Gastroesophageal sphincter (tissue), 4 donors: ENCODE results near the gene UST. TPM values are rescaled to one million over a fixed set of nuclear protein-coding genes. Genes with fewer than 3 reads are reported as not detected.

ENCODE experiments used
- ATAC-seq: fragments of 150-250 bp; one replicate; pipeline ENCODE4 v1.9.1; 2016; ENCODE audit warnings: mild to moderate bottlenecking, moderate library complexity
- H3K27ac ChIP-seq, 4 donors: fragments of 200-600 bp; sonication (generic) in 3 of 4; 1 replicate in 3 of 4; 2 replicates in 1 of 4; pipeline ENCODE4 v1.5.1; 2016 to 2019
- H3K27me3 ChIP-seq: fragments of 200-600 bp; sonication (generic); one replicate; pipeline ENCODE4 v1.5.1; 2019
- H3K36me3 ChIP-seq, 2 donors: fragments of 200-600 bp; sonication (generic); one replicate each; pipeline ENCODE4 v1.5.1; 2019; ENCODE audit warnings: control low read depth in 1 of 2
- H3K4me1 ChIP-seq, 3 donors: fragments of 200-600 bp; sonication (generic); 1 replicate in 2 of 3; 2 replicates in 1 of 3; pipeline ENCODE4 v1.5.1; 2016 to 2019; ENCODE audit warnings: control low read depth in 2 of 3
- H3K4me3 ChIP-seq, 2 donors: fragments of 200-600 bp; sonication (generic); one replicate each; pipeline ENCODE4 v1.5.1; 2019; ENCODE audit warnings: mild to moderate bottlenecking in 1 of 2, moderate library complexity in 1 of 2
- H3K9me3 ChIP-seq, 3 donors: fragments of 200-600 bp; sonication (generic); one replicate each; pipeline ENCODE4 v1.5.1; 2017 to 2019; ENCODE audit warnings: control low read depth in 2 of 3
- EP300 ChIP-seq: sonication (generic); formaldehyde crosslinking; IDR thresholded peaks from one replicate; pipeline ENCODE4 v1.6.1; 2017; ENCODE audit warnings: antibody characterized with exemption, mild to moderate bottlenecking
- POLR2A ChIP-seq, 2 donors: fragments of 450-650 bp; IDR thresholded peaks; one replicate each; pipeline ENCODE4 v1.6.1; 2017; ENCODE audit warnings: antibody characterized with exemption in 2 of 2, mild to moderate bottlenecking in 2 of 2, moderate library complexity in 1 of 2
- POLR2AphosphoS5 ChIP-seq: sonication (generic); formaldehyde crosslinking; IDR thresholded peaks from one replicate; pipeline ENCODE4 v1.6.1; 2017; ENCODE audit warnings: antibody characterized with exemption
- WGBS, 2 donors: methylation state at CpG; one replicate each; pipeline ENCODE4 v1.1.5; 2018; ENCODE audit warnings: low coverage in 1 of 2; 5-methylcytosine and 5-hydroxymethylcytosine counted together
- total RNA-seq, 4 donors: library from RNA; depleted of rRNA; stranded (reverse); fragments of >200 nt; gene quantifications; one replicate each; pipeline ENCODE4 v1.1.0, GENCODE V29; 2016
- TF ChIP-seq, protein P1 (sequence below), 4 experiments: fragments of 200-600 bp in 2 of 4; fragments of 450-650 bp in 2 of 4; sonication (generic) in 1 of 4; IDR thresholded peaks; one replicate each; pipeline ENCODE4 v1.5.1; 2017 to 2019; ENCODE audit warnings: antibody characterized with exemption in 4 of 4, mild to moderate bottlenecking in 2 of 4, moderate library complexity in 2 of 4

UST gene
- total RNA-seq, 4 donors from 2014 or later: 17.4 to 48.1 (median 32.4) TPM

DNA sequence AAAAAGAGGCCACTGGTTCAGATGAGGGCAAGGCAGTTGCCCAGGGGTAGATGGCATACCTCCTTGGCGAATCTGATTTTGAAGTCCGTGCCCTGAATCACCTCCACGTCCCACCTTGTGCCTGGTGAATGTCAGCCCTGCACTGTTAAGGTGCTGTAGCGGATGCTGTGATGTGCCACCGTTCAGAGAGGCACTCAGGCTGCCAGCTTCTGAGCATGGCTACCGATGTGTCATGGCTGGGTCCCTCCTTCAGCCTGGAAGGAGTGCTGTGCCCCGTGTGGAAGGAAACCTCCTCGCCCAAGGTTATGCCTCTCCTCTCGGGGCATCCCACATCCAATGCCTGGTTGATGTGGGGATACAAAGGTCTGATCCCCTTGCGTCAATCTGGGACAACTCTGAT, 43.6 kb downstream of the UST start:
- Histone ChIP-seq H3K36me3 (no peaks in the 10 kb centered on the region), H3K27ac (no peak overlapping the region), H3K27me3 (no peaks in the 10 kb centered on the region), H3K9me3 (peaks cover 0 to 3% (median 0%) of the 10 kb centered on the region in 3 donors), H3K4me3 (no peak overlapping the region), H3K4me1 (no peaks in the 10 kb centered on the region)
- WGBS, 2 donors: 95% methylated on average over 4 of the region's 10 CpGs; no CpG with 5 or more reads in 1 of the 2 donors
- TF ChIP-seq POLR2A (IDR thresholded peaks at IDR 0.05): no peak
- TF ChIP-seq EP300: no peak
- no peak for TF ChIP-seq POLR2AphosphoS5
- TF ChIP-seq, protein P1, sequence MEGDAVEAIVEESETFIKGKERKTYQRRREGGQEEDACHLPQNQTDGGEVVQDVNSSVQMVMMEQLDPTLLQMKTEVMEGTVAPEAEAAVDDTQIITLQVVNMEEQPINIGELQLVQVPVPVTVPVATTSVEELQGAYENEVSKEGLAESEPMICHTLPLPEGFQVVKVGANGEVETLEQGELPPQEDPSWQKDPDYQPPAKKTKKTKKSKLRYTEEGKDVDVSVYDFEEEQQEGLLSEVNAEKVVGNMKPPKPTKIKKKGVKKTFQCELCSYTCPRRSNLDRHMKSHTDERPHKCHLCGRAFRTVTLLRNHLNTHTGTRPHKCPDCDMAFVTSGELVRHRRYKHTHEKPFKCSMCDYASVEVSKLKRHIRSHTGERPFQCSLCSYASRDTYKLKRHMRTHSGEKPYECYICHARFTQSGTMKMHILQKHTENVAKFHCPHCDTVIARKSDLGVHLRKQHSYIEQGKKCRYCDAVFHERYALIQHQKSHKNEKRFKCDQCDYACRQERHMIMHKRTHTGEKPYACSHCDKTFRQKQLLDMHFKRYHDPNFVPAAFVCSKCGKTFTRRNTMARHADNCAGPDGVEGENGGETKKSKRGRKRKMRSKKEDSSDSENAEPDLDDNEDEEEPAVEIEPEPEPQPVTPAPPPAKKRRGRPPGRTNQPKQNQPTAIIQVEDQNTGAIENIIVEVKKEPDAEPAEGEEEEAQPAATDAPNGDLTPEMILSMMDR (IDR thresholded peaks at IDR 0.05): no peak
- ATAC-seq: peak; percentile 34

DNA sequence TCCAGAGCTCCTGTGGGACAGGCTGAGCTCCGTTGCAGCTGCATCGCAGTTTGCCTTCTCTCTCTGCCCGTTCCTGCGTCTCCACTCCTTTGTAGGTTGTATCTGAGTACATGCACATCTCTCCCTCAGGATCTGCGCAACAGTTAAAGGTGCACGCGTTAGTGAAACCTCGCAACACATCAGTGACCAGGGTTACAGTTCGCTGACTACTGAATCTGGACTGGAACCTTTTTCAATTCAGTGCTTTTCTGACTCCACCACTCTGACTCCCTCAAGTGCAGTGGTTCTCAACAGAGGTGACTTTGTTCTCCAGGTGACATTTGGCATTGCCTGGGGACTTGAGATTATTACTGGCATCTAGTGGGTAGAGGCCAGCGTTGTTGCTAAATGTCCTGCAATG, 44.0 kb downstream of the UST start:
- H3K4me3 ChIP-seq: no peak overlapping the region
- no peaks in the 10 kb centered on the region for H3K27me3 ChIP-seq
- H3K4me1 ChIP-seq: no peaks in the 10 kb centered on the region
- TF ChIP-seq POLR2AphosphoS5 (no peak), POLR2A (IDR thresholded peaks at IDR 0.05) (no peak), EP300 (no peak)
- TF ChIP-seq, protein P1 (IDR thresholded peaks at IDR 0.05): no peak
- no peak for ATAC-seq
- H3K9me3 ChIP-seq: peaks cover 0 to 3% (median 0%) of the 10 kb centered on the region in 3 donors
- H3K27ac ChIP-seq: no peak overlapping the region
- WGBS, 2 donors: 86 to 93% methylated on average over 3 of the region's 10 CpGs
- H3K36me3 ChIP-seq: no peaks in the 10 kb centered on the region

DNA sequence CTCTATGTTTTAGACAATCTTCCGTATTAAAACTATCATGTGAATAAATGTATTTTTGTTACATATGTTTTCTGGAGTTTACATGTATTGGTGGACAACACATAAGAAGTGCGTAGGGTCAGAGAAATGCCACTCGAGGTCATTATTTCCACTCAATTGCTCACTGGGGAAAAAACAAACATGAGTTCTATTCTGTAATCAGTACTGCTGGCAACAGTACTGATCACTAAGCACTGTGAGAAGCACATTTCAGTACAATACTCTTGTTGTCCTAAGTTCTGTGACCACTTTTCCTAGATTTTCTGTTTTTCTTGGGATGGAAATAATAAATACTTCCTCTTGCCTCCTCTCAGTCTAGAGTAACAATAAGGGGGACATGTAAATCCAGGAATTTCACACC, 44.5 kb downstream of the UST start:
- TF ChIP-seq POLR2A (IDR thresholded peaks at IDR 0.05): no peak
- TF ChIP-seq POLR2AphosphoS5: no peak
- TF ChIP-seq, protein P1 (IDR thresholded peaks at IDR 0.05): no peak
- no peak for TF ChIP-seq EP300
- 72 to 88% methylated on average over 3 of the region's 3 CpGs for WGBS, 2 donors
- no peaks in the 10 kb centered on the region for H3K4me1 ChIP-seq
- no peaks in the 10 kb centered on the region for H3K27me3 ChIP-seq
- no peaks in the 10 kb centered on the region for H3K36me3 ChIP-seq
- no peak overlapping the region for H3K4me3 ChIP-seq
- peaks cover 0 to 3% (median 0%) of the 10 kb centered on the region in 3 donors for H3K9me3 ChIP-seq
- no peak for ATAC-seq
- H3K27ac ChIP-seq: no peak overlapping the region

DNA sequence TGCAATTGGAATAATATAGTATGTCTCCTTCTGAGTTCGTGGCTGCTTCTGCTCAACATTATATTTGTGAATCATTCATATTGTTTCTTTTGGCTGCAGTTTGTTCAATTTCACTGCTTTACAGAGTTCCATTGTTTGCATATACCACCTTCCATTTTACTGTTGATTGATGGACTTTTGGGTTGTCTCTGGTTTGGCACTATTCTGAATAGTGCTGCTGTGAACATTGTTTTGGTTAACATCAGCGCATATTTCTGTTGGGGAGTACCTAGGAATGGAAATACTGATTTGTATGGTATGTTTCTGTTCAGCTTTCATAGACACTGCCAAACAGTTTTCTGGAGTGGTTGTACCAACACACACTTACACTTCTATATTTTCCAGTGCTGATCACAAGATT, 46.9 kb downstream of the UST start:
- ATAC-seq: no peak
- WGBS, 2 donors: 71 to 100% methylated on average over 1 to 2 of the region's 2 CpGs
- H3K4me1 ChIP-seq: no peaks in the 10 kb centered on the region
- no peak overlapping the region for H3K27ac ChIP-seq
- no peak overlapping the region for H3K4me3 ChIP-seq
- TF ChIP-seq POLR2AphosphoS5 (no peak), POLR2A (IDR thresholded peaks at IDR 0.05) (no peak), EP300 (no peak)
- TF ChIP-seq, protein P1 (IDR thresholded peaks at IDR 0.05): no peak
- no peaks in the 10 kb centered on the region for H3K27me3 ChIP-seq
- H3K9me3 ChIP-seq: peaks cover 0 to 3% (median 0%) of the 10 kb centered on the region in 3 donors
- no peaks in the 10 kb centered on the region for H3K36me3 ChIP-seq

DNA sequence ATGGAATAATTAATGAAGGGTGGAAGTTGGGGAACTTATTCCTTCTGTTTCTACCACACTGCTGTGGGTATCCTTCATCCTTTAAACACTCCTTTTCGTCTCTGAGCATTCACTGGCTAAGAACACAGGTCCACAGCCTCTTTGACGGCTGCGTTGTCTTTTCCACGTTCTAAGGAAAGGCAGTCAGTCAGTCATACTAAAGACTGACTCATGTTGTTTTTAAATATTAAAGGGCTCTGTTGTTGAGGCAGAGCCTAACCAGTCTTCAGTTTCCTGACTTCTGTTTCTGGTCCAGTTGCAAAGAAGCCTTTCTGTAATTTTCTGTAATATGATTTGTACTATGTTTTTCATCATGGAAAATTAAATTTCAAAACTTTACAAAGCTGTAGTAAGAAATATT, 48.0 kb downstream of the UST start:
- WGBS, 2 donors: 84 to 100% methylated on average over 1 to 4 of the region's 4 CpGs
- no peak for ATAC-seq
- Histone ChIP-seq H3K9me3 (peaks cover 0 to 3% (median 0%) of the 10 kb centered on the region in 3 donors), H3K4me1 (no peaks in the 10 kb centered on the region), H3K27me3 (no peaks in the 10 kb centered on the region), H3K27ac (no peak overlapping the region), H3K4me3 (no peak overlapping the region), H3K36me3 (no peaks in the 10 kb centered on the region)
- TF ChIP-seq, protein P1 (IDR thresholded peaks at IDR 0.05): no peak
- TF ChIP-seq POLR2AphosphoS5 (no peak), EP300 (no peak), POLR2A (IDR thresholded peaks at IDR 0.05) (no peak)
